ENCODE results near the gene NTSR1.

NTSR1 gene

GRCh38 chr20:62708591-62709536 lies at the start of gene NTSR1:
Gene NTSR1, plus strand, starts transcription at chr20:62708836. Its CDS starts 372 bp downstream, at chr20:62709208.
- no peak for DNase-seq

DNA sequence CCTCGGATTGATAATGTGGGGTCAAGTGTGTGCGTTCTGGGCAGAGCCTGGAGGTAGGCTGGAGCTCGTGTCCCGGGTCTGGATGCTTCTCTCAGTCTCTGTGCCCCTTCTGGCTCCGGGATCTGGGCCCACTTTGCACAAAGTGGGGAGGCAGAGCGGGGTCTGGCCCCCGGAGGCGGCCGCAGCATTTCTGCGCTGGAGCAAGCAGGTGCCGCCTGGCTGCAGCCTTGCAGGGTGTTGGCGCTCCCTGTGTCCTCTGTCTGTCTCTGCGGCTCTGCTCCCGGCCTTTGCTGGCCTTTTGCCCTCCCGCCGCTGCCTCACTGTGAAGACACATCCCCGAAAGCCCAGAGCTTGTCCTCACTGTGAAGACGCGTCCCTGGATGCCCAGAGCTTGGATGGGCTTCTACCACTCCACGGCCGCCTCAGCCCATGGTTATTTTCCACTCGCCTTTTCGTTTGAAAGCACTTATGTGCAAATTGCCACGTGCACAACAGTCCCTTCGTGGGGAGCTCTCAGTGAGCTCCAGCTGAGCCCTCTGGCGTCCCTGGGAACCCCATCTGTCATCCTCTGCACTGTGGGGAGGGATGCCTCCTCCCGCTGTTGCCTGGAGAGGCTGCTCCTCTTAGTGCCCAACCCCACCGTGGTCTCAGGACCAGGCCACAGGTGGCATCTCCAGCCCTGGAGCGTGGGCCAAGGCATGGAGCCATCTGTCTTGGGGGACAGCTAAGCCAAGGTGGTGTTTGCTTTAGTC lies 49.0 kb upstream of the NTSR1 start:
- no peak for DNase-seq

GRCh38 chr20:62660240-62660615 lies 48.4 kb upstream of the NTSR1 start:
- DNase-seq = no peak

- no peak for DNase-seq
These were observed 47.9 kb upstream of the NTSR1 start for GRCh38 chr20:62660768-62661167.

- no peak for DNase-seq
These were observed 47.0 kb upstream of the NTSR1 start for GRCh38 chr20:62661647-62662046.

GRCh38 chr20:62662422-62662821 lies 46.2 kb upstream of the NTSR1 start:
- DNase-seq = no peak

DNA sequence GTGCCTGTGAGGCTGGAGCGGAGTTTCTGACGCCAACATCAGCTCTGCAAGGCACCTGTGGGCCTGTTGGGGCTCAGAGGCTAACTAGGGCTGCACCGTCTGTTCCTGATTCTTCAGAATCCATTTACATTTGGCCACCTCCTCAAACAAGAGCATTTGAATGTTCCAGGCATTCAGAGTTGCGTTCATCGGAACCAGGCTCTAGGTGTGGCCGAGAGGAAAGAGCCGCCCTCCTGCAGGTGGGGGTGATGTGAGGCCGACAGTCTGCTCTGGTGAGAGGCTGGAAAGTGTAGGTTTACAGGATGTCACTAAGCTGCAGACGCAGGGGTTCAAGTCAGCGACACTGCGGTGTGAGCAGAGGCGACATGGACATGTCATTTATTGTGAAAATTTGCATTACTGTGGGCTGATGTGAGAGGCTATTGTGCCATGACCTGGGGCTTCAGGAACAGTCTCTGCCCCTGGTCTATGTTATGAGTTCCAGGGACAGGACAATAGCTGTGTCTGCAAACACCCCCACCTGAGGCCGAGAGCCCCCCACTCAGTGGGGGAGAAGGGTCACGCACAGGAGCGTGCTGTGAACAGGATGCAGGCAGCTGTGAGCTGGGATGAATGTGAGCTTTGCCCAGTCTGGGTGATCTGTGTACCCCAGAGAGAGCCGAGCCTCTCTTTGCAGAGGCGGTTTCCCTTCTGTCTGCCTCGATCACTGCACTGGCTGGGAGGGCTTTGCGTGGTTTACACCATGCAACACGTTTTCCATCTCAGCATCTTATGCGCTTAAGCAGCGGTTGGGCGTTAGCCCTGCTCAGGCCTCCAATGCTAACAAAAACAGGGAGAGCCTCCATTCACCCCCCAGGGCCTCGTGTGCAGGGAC lies 45.3 kb upstream of the NTSR1 start:
- no peak for DNase-seq

DNA sequence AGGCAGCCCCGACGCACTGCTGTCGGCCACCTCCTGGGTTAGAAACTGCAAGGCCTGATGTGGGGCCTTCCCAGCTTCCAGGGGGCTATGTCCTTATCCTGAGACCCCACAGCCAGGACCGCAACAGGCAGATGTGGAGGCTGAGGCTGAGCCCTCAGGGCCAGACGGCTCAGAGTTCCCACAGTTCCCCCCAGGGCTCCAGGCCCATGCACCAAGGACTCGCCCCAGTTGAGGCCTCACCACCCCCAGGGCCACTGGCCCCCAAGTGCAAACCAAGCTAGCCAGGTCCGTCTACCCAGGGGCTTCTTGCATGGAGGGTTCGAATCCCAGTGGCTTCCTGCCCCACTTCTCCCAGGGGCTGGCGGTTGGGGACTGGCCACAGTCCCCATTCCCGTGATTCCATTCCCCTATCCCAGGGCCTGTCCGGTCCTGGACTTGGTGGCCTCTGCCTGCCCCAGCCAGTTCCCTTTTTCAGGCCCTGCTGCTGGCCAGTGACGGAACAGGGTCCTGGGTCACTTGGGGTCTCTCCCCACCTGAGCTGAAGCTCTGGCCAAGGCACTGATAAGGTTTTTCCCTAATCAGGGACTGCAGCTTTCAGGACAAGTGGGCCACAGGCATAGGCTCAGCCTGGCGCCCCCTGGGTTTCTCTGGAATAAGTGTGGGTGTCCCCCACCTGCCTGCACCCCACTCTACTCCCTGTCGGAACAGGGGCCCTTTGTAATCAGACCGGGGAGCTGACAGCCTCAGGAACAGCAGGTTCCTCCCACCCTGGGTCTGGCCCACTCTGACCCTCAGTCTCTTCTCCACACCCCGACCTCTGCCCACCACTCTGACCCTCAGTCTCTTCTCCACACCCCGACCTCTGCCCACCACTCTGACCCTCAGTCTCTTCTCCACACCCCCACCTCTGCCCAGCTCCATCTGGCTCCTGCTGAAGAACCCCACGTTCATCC lies 44.3 kb upstream of the NTSR1 start:
- DNase-seq = no peak

- DNase-seq = no peak
These were observed 43.4 kb upstream of the NTSR1 start for GRCh38 chr20:62665153-62665754.

DNA sequence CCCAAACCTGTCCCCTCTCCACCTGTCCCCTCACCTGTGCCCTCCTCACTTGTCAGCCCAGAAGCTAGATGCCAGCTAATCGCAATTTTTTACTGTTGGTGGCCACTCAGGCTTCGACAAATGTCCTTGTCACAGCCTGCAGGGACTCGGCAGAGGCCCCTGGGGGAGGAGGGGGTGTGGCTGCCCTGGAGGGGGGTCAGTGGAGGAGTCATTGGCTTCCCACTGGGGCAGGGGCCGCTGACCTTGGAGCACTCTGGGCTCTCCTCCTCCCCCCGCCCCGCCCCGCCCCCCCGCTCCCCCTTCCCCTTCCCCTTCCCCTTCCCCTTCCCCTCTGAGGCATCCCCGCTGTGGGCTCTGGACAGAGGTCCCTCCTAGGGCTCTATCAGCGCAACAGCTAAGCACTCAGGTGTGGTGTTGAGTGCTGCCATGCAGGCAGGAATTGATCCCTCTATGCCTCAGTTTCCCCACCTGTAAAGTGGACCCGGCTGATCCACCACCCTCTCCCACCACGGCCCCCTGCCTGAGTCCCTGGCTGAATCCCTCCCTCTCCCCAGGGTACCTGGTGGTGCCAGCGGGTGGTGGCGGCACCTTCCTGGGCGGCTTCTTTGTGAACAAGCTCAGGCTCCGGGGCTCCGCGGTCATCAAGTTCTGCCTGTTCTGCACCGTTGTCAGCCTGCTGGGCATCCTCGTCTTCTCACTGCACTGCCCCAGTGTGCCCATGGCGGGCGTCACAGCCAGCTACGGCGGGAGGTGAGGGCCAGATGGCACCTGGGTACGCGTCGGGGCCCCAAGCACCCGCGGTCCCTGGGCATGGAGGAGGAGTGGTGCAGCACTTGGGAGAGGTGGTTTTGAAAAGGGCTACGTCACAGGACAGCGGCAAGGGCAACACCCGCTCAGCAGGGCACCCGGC lies 42.6 kb upstream of the NTSR1 start:
- no peak for DNase-seq

- DNase-seq = no peak
These were observed 41.7 kb upstream of the NTSR1 start for GRCh38 chr20:62666736-62667529.

GRCh38 chr20:62667530-62668440 lies 40.9 kb upstream of the NTSR1 start:
- no peak for DNase-seq

DNA sequence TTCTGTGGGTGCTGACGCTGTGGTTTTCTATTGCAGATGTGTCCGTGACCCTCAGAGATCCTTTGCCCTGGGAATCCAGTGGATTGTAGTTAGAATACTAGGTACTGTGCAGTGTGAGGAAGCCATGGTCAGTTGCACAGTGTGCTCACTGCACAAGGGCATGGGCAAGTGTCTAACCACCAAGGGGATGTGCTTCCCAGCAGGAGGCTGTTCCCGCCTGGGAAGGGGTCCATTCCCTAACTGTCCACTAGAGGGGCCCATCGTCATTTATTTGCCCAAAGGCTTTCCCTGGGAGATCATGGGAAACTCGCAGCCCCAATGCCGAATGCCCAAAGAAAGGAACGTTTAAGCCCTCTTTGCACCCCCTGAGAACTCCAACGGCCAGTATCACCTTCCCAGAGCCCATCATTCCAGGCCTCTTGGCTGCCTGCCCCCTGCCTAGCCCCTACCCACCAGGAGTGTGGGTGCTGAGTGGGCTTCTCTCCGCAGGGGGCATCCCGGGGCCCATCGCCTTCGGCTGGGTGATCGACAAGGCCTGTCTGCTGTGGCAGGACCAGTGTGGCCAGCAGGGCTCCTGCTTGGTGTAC lies 40.1 kb upstream of the NTSR1 start:
- no peak for DNase-seq

DNA sequence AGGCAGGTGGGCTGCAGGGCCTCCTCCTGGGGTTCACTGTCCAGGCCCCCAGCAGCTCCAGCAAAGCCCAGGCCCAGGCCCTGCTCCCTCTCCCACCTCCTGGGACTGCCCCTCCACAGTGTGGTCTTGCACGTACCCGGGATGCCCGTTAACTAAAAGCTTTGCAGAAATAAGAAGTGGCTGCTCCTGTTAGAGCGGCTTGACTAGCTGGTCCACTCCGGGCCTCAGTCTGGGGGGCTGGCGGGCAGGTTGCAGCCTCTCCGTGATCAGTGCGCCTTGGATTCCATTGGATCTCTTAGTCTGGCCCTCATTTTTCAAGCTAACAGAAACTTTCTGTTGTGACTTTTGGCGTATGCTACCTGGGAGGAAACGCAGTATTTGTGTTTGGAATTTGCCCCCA lies 39.4 kb upstream of the NTSR1 start:
- DNase-seq = no peak

DNA sequence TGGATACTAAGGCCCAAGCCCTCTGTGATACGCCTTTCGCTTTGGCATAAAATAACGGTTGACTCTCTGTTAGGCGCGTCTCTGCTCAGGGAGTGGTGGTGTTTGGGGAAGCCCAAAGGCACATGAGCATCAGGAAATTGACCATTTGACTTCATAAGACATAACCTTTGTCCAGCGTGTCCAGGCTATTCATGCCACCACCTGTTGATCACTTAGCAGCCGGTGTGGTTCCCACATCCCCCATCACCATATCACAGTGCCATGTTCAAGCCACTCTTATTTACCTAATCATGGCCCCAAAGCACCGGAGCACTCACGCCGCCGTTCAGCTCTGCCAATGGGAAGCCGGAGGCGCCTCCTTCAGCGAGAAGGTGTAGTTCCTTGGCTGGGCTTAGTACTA lies 38.5 kb upstream of the NTSR1 start:
- DNase-seq = no peak

- no peak for DNase-seq
These were observed 37.6 kb upstream of the NTSR1 start for GRCh38 chr20:62670998-62671397.

GRCh38 chr20:62671765-62672164 lies 36.9 kb upstream of the NTSR1 start:
- no peak for DNase-seq

- no peak for DNase-seq
These were observed 34.3 kb upstream of the NTSR1 start for GRCh38 chr20:62674370-62674769.

Measured in activated CD4-positive, CD25-positive, alpha-beta regulatory T cell (primary cell).